ENCODE data around the gene ZNF628.

ZNF628 gene

GRCh38 chr19:55498246-55498840 lies 21.9 kb downstream of the ZNF628 start:
- H3K4me3 ChIP-seq (replicated peaks; ENCODE audit: insufficient read depth, low read length) = no peak overlapping the region
- H3K27me3 ChIP-seq (ENCODE audit: insufficient read depth, poor library complexity, severe bottlenecking) = peaks cover 9% of the 10 kb centered on the region
- no peak overlapping the region for H3K27ac ChIP-seq (replicated peaks)
- DNase-seq (ENCODE audit: low read depth in 1 of 2, low spot score in 1 of 2) = no peak
- TF ChIP-seq GABPA (IDR thresholded peaks at IDR 0.05; ENCODE audit: low read depth) (no peak), REST (IDR thresholded peaks at IDR 0.05; ENCODE audit: insufficient replicate concordance, low read depth) (no peak), SPI1 (IDR thresholded peaks at IDR 0.05; ENCODE audit: borderline replicate concordance, low read depth) (no peak), POLR2AphosphoS5 (IDR thresholded peaks at IDR 0.05; ENCODE audit: low read depth) (no peak), CTCF (IDR thresholded peaks at IDR 0.05; ENCODE audit: insufficient read depth, low read length) (no peak)

GRCh38 chr19:55500368-55500952 lies 24.0 kb downstream of the ZNF628 start:
- DNase-seq (ENCODE audit: low read depth in 1 of 2, low spot score in 1 of 2) = no peak
- no peak for TF ChIP-seq POLR2AphosphoS5 (IDR thresholded peaks at IDR 0.05; ENCODE audit: low read depth)
- TF ChIP-seq REST (IDR thresholded peaks at IDR 0.05; ENCODE audit: insufficient replicate concordance, low read depth) = no peak
- TF ChIP-seq CTCF (IDR thresholded peaks at IDR 0.05; ENCODE audit: insufficient read depth, low read length) = no peak
- no peak for TF ChIP-seq GABPA (IDR thresholded peaks at IDR 0.05; ENCODE audit: low read depth)
- TF ChIP-seq SPI1 (IDR thresholded peaks at IDR 0.05; ENCODE audit: borderline replicate concordance, low read depth) = no peak
- Histone ChIP-seq H3K4me3 (replicated peaks; ENCODE audit: insufficient read depth, low read length) (no peak overlapping the region), H3K27me3 (ENCODE audit: insufficient read depth, poor library complexity, severe bottlenecking) (peaks cover 3% of the 10 kb centered on the region), H3K27ac (replicated peaks) (no peak overlapping the region)

GRCh38 chr19:55502197-55502952 lies 26.0 kb downstream of the ZNF628 start:
- TF ChIP-seq CTCF (IDR thresholded peaks at IDR 0.05; ENCODE audit: insufficient read depth, low read length) = no peak
- no peak for TF ChIP-seq SPI1 (IDR thresholded peaks at IDR 0.05; ENCODE audit: borderline replicate concordance, low read depth)
- no peak for TF ChIP-seq REST (IDR thresholded peaks at IDR 0.05; ENCODE audit: insufficient replicate concordance, low read depth)
- TF ChIP-seq GABPA (IDR thresholded peaks at IDR 0.05; ENCODE audit: low read depth) = no peak
- DNase-seq (ENCODE audit: low read depth in 1 of 2, low spot score in 1 of 2) = no peak
- Histone ChIP-seq H3K4me3 (replicated peaks; ENCODE audit: insufficient read depth, low read length) (no peak overlapping the region), H3K27me3 (ENCODE audit: insufficient read depth, poor library complexity, severe bottlenecking) (peaks cover 3% of the 10 kb centered on the region), H3K27ac (replicated peaks) (no peak overlapping the region)

Measured in HL-60 (cell line).